WTC11 (cell line): Measurements from ENCODE around the gene DCLK1. TPM values are rescaled to one million over a fixed set of nuclear protein-coding genes. Genes with fewer than 3 reads are reported as not detected.

Experiments used
- ATAC-seq: fragments of 200-7000 bp; cut with Tn5 transposase; 2 replicates; pipeline ENCODE4 v1.10.0; 2021; ENCODE audit warnings: mild to moderate bottlenecking, moderate library complexity
- CTCF ChIA-PET: fragments of 300-600 bp; sonication (Branson Sonifier 250); formaldehyde crosslinking; loops from one replicate; lab custom pipeline; 2021; ENCODE audit warnings: antibody characterized with exemption; lab: Charles Lee
- POLR2A ChIA-PET: fragments of 350-600 bp; sonication (Branson Sonifier 250); formaldehyde crosslinking; loops from one replicate; lab custom pipeline; 2021; ENCODE audit warnings: antibody characterized with exemption; lab: Charles Lee
- DNase-seq: peaks from one replicate; pipeline ENCODE4 v3.0.0; 2021; ENCODE audit warnings: low spot score
- H3K27ac Mint-ChIP-seq: 2 replicates; pipeline ENCODE4 v1.8.0; 2021; ENCODE audit warnings: mixed read lengths
- H3K27me3 Mint-ChIP-seq: 2 replicates; pipeline ENCODE4 v1.8.0; 2021; ENCODE audit warnings: low read depth, mild to moderate bottlenecking, moderate library complexity, mixed read lengths
- H3K36me3 Mint-ChIP-seq: 2 replicates; pipeline ENCODE4 v1.8.0; 2021; ENCODE audit warnings: mixed read lengths
- H3K4me1 Mint-ChIP-seq: 2 replicates; pipeline ENCODE4 v1.8.0; 2022; ENCODE audit warnings: mixed read lengths
- H3K4me3 Mint-ChIP-seq: 2 replicates; pipeline ENCODE4 v1.8.0; 2021; ENCODE audit warnings: mild to moderate bottlenecking, moderate library complexity, mixed read lengths
- H3K9me3 Mint-ChIP-seq: 2 replicates; pipeline ENCODE4 v1.8.0; 2021; ENCODE audit warnings: mixed read lengths
- ELF4 ChIP-seq: sonication (generic); formaldehyde crosslinking; IDR thresholded peaks from 2 replicates; pipeline ENCODE4 v1.8.1; 2022; ENCODE audit warnings: low read depth, mild to moderate bottlenecking, moderate library complexity, missing genetic modification reagents
- FOXK1 ChIP-seq: sonication (generic); formaldehyde crosslinking; IDR thresholded peaks from 2 replicates; pipeline ENCODE4 v1.8.0; 2022; ENCODE audit warnings: mild to moderate bottlenecking, moderate library complexity, missing genetic modification reagents
- HMGA2 ChIP-seq: fragments of 250-450 bp; sonication (Bioruptor Pico); IDR thresholded peaks from 2 replicates; pipeline ENCODE4 v1.4.0; 2021; ENCODE audit warnings: mild to moderate bottlenecking, moderate library complexity
- SP1 ChIP-seq: sonication (generic); formaldehyde crosslinking; conservative IDR thresholded peaks from 2 replicates; pipeline ENCODE4 v1.8.1; 2022; ENCODE audit warnings: missing genetic modification reagents
- ZNF416 ChIP-seq: fragments of 250-450 bp; sonication (Bioruptor Pico); IDR thresholded peaks from 2 replicates; pipeline ENCODE4 v1.9.0; 2021; ENCODE audit warnings: mild to moderate bottlenecking, inconsistent platforms
- total RNA-seq: library from RNA; stranded (reverse); gene quantifications from 3 replicates; pipeline ENCODE4 v1.2.3, GENCODE V29; 2021
- TF ChIP-seq, protein P1 (sequence below): sonication (generic); formaldehyde crosslinking; IDR thresholded peaks from 2 replicates; pipeline ENCODE4 v1.8.0; 2023; ENCODE audit warnings: mild to moderate bottlenecking, missing genetic modification reagents
- TF ChIP-seq, protein P2 (sequence below): sonication (generic); formaldehyde crosslinking; IDR thresholded peaks from 2 replicates; pipeline ENCODE4 v1.8.0; 2022; ENCODE audit warnings: mild to moderate bottlenecking, missing genetic modification reagents
- TF ChIP-seq, protein P3 (sequence below): fragments of 250-450 bp; sonication (Bioruptor Pico); IDR thresholded peaks from 2 replicates; pipeline ENCODE4 v2.1.2; 2022; ENCODE audit warnings: mild to moderate bottlenecking, moderate library complexity
- TF ChIP-seq, protein P4 (sequence below): sonication (generic); formaldehyde crosslinking; IDR thresholded peaks from 2 replicates; pipeline ENCODE4 v1.8.0; 2022; ENCODE audit warnings: missing genetic modification reagents
- TF ChIP-seq, protein P5 (sequence below): sonication (generic); formaldehyde crosslinking; IDR thresholded peaks from 2 replicates; pipeline ENCODE4 v1.8.1; 2023; ENCODE audit warnings: mild to moderate bottlenecking, missing genetic modification reagents, borderline replicate concordance
- TF ChIP-seq, protein P6 (sequence below): fragments of 200-600 bp; IDR thresholded peaks from 2 replicates; pipeline ENCODE4 v1.8.0; 2022; ENCODE audit warnings: antibody characterized with exemption

DCLK1 gene
- total RNA-seq, 1 experiment from 2014 or later, result 18.5 TPM

DNA sequence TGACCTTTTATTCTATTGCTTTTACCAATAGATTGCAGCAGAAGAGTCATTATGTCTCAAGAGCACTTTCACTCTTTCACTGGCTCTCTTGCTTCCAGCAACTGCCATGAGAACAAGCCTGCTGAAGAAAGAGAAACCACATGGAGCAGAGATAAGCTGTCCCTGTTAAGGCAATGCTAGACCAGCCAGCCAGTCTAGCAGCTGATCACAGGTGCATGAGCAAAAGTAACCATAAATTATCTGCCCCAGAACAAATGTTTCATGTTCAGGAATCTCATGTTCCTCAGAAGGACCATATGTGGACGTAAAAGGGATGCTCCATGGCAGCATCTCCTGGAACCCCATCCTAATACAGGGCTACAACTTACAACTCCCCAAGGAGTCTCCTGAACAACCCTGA, 20.4 kb upstream of the DCLK1 start (continued):
- TF ChIP-seq, protein P1, sequence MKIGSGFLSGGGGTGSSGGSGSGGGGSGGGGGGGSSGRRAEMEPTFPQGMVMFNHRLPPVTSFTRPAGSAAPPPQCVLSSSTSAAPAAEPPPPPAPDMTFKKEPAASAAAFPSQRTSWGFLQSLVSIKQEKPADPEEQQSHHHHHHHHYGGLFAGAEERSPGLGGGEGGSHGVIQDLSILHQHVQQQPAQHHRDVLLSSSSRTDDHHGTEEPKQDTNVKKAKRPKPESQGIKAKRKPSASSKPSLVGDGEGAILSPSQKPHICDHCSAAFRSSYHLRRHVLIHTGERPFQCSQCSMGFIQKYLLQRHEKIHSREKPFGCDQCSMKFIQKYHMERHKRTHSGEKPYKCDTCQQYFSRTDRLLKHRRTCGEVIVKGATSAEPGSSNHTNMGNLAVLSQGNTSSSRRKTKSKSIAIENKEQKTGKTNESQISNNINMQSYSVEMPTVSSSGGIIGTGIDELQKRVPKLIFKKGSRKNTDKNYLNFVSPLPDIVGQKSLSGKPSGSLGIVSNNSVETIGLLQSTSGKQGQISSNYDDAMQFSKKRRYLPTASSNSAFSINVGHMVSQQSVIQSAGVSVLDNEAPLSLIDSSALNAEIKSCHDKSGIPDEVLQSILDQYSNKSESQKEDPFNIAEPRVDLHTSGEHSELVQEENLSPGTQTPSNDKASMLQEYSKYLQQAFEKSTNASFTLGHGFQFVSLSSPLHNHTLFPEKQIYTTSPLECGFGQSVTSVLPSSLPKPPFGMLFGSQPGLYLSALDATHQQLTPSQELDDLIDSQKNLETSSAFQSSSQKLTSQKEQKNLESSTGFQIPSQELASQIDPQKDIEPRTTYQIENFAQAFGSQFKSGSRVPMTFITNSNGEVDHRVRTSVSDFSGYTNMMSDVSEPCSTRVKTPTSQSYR (CRISPR knock-in tag), result no peak

DNA sequence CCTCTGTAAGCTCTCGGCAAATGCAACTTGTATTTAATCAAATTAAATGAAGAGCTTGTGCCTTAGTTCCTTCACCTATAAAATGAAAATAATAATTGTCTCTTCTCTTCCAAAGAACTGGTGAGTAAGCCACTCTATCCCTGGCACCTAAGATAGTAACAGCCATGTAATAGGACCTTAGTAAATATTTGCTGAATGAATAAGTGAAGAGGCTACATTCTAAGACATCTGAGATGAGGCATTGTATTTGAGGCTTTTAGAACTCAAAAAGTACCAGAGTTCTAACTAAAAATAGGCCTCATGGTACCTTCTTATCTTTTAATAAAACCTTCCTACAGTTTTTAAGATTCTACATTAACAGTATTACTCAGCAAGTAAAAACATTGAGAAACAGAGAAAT, 17.3 kb upstream of the DCLK1 start:
- ATAC-seq (no peak), DNase-seq (no peak)
- TF ChIP-seq, protein P2, sequence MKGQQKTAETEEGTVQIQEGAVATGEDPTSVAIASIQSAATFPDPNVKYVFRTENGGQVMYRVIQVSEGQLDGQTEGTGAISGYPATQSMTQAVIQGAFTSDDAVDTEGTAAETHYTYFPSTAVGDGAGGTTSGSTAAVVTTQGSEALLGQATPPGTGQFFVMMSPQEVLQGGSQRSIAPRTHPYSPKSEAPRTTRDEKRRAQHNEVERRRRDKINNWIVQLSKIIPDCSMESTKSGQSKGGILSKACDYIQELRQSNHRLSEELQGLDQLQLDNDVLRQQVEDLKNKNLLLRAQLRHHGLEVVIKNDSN (CRISPR knock-in tag), result no peak
- TF ChIP-seq, protein P3, sequence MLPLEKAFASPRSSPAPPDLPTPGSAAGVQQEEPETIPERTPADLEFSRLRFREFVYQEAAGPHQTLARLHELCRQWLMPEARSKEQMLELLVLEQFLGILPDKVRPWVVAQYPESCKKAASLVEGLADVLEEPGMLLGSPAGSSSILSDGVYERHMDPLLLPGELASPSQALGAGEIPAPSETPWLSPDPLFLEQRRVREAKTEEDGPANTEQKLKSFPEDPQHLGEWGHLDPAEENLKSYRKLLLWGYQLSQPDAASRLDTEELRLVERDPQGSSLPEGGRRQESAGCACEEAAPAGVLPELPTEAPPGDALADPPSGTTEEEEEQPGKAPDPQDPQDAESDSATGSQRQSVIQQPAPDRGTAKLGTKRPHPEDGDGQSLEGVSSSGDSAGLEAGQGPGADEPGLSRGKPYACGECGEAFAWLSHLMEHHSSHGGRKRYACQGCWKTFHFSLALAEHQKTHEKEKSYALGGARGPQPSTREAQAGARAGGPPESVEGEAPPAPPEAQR, result no peak
- TF ChIP-seq ELF4, result no peak
- TF ChIP-seq, protein P4, sequence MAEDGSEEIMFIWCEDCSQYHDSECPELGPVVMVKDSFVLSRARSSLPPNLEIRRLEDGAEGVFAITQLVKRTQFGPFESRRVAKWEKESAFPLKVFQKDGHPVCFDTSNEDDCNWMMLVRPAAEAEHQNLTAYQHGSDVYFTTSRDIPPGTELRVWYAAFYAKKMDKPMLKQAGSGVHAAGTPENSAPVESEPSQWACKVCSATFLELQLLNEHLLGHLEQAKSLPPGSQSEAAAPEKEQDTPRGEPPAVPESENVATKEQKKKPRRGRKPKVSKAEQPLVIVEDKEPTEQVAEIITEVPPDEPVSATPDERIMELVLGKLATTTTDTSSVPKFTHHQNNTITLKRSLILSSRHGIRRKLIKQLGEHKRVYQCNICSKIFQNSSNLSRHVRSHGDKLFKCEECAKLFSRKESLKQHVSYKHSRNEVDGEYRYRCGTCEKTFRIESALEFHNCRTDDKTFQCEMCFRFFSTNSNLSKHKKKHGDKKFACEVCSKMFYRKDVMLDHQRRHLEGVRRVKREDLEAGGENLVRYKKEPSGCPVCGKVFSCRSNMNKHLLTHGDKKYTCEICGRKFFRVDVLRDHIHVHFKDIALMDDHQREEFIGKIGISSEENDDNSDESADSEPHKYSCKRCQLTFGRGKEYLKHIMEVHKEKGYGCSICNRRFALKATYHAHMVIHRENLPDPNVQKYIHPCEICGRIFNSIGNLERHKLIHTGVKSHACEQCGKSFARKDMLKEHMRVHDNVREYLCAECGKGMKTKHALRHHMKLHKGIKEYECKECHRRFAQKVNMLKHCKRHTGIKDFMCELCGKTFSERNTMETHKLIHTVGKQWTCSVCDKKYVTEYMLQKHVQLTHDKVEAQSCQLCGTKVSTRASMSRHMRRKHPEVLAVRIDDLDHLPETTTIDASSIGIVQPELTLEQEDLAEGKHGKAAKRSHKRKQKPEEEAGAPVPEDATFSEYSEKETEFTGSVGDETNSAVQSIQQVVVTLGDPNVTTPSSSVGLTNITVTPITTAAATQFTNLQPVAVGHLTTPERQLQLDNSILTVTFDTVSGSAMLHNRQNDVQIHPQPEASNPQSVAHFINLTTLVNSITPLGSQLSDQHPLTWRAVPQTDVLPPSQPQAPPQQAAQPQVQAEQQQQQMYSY (CRISPR knock-in tag), result no peak
- TF ChIP-seq ZNF416 (CRISPR knock-in tag), result no peak
- TF ChIP-seq, protein P5, sequence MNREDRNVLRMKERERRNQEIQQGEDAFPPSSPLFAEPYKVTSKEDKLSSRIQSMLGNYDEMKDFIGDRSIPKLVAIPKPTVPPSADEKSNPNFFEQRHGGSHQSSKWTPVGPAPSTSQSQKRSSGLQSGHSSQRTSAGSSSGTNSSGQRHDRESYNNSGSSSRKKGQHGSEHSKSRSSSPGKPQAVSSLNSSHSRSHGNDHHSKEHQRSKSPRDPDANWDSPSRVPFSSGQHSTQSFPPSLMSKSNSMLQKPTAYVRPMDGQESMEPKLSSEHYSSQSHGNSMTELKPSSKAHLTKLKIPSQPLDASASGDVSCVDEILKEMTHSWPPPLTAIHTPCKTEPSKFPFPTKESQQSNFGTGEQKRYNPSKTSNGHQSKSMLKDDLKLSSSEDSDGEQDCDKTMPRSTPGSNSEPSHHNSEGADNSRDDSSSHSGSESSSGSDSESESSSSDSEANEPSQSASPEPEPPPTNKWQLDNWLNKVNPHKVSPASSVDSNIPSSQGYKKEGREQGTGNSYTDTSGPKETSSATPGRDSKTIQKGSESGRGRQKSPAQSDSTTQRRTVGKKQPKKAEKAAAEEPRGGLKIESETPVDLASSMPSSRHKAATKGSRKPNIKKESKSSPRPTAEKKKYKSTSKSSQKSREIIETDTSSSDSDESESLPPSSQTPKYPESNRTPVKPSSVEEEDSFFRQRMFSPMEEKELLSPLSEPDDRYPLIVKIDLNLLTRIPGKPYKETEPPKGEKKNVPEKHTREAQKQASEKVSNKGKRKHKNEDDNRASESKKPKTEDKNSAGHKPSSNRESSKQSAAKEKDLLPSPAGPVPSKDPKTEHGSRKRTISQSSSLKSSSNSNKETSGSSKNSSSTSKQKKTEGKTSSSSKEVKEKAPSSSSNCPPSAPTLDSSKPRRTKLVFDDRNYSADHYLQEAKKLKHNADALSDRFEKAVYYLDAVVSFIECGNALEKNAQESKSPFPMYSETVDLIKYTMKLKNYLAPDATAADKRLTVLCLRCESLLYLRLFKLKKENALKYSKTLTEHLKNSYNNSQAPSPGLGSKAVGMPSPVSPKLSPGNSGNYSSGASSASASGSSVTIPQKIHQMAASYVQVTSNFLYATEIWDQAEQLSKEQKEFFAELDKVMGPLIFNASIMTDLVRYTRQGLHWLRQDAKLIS (CRISPR knock-in tag), result no peak
- no peak for TF ChIP-seq HMGA2 (CRISPR knock-in tag)
- TF ChIP-seq FOXK1 (CRISPR knock-in tag), result no peak
- no peak for TF ChIP-seq SP1 (CRISPR knock-in tag)
- TF ChIP-seq, protein P6, sequence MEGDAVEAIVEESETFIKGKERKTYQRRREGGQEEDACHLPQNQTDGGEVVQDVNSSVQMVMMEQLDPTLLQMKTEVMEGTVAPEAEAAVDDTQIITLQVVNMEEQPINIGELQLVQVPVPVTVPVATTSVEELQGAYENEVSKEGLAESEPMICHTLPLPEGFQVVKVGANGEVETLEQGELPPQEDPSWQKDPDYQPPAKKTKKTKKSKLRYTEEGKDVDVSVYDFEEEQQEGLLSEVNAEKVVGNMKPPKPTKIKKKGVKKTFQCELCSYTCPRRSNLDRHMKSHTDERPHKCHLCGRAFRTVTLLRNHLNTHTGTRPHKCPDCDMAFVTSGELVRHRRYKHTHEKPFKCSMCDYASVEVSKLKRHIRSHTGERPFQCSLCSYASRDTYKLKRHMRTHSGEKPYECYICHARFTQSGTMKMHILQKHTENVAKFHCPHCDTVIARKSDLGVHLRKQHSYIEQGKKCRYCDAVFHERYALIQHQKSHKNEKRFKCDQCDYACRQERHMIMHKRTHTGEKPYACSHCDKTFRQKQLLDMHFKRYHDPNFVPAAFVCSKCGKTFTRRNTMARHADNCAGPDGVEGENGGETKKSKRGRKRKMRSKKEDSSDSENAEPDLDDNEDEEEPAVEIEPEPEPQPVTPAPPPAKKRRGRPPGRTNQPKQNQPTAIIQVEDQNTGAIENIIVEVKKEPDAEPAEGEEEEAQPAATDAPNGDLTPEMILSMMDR, result no peak
- Mint-ChIP-seq H3K36me3 (peaks cover 10% of the 10 kb centered on the region; the same call in 1 of the 2 replicates), H3K27ac (no peak overlapping the region), H3K9me3 (peaks cover 28% of the 10 kb centered on the region), H3K4me1 (no peaks in the 10 kb centered on the region), H3K4me3 (no peak overlapping the region), H3K27me3 (no peaks in the 10 kb centered on the region)
- ChIA-PET CTCF (no interaction called here), POLR2A (no interaction called here)
